B cell (primary cell): Measurements from ENCODE around the gene NDUFA9. TPM values are rescaled to one million over a fixed set of nuclear protein-coding genes. Genes with fewer than 3 reads are reported as not detected.

Experiments used
- ATAC-seq: fragments of 200-7000 bp; cut with Tn5 transposase; one replicate; pipeline ENCODE4 v1.10.0; 2021; ENCODE audit warnings: low read depth, mild to moderate bottlenecking, moderate number of reproducible peaks, moderate library complexity
- CTCF ChIA-PET: fragments of 350-600 bp; sonication (Branson Sonifier 250); formaldehyde crosslinking; loops from one replicate; lab custom pipeline; 2021; ENCODE audit warnings: antibody characterized with exemption, inconsistent platforms; lab: Charles Lee
- POLR2A ChIA-PET: fragments of 350-600 bp; sonication (Branson Sonifier 250); formaldehyde crosslinking; loops from one replicate; lab custom pipeline; 2021; ENCODE audit warnings: antibody characterized with exemption; lab: Charles Lee
- DNase-seq: peaks from one replicate; pipeline ENCODE4 v3.0.0; 2013
- H2AFZ ChIP-seq: 2 replicates; pipeline ENCODE4 v1.6.1; 2012; ENCODE audit warnings: mild to moderate bottlenecking, low read depth, low read length; ENCODE audit not compliant: insufficient read depth, poor library complexity, severe bottlenecking
- H3K27ac ChIP-seq, 2 donors: 1 replicate in 1 of 2; 2 replicates in 1 of 2; pipeline ENCODE4 v1.5.1; 2012 to 2013; ENCODE audit warnings: low read length in 2 of 2, mild to moderate bottlenecking in 2 of 2, moderate library complexity in 1 of 2
- H3K27me3 ChIP-seq, 4 experiments: fragments of 200-600 bp in 1 of 4; sonication (generic) in 1 of 4; replicated peaks in 1 of 4; 1 replicate in 2 of 4; 2 replicates in 2 of 4; pipeline versions ENCODE4 v1.6.1 to v1.7.0; 2013 to 2016; ENCODE audit warnings: low read length in 3 of 4, mild to moderate bottlenecking in 2 of 4, mixed read lengths in 1 of 4, moderate library complexity in 1 of 4; ENCODE audit not compliant: insufficient read depth in 4 of 4, control insufficient read depth in 3 of 4; ENCODE audit errors: control extremely low read depth in 1 of 4
- H3K36me3 ChIP-seq, 2 experiments: replicated peaks in 1 of 2; 1 replicate in 1 of 2; 2 replicates in 1 of 2; pipeline versions ENCODE4 v1.6.1 to v1.7.1; 2013; ENCODE audit warnings: low read length in 1 of 2; ENCODE audit not compliant: insufficient read depth in 2 of 2, control insufficient read depth in 1 of 2; ENCODE audit errors: control extremely low read depth in 1 of 2, extremely low read depth in 1 of 2
- H3K4me1 ChIP-seq, 2 donors: fragments of 200-600 bp in 1 of 2; sonication (generic) in 1 of 2; 1 replicate in 1 of 2; 2 replicates in 1 of 2; pipeline versions ENCODE4 v1.5.1 to v1.6.1; 2013 to 2017; ENCODE audit warnings: low read length in 2 of 2; ENCODE audit not compliant: control insufficient read depth in 2 of 2, insufficient read depth in 2 of 2
- H3K4me2 ChIP-seq: replicated peaks from 2 replicates; pipeline ENCODE3; 2012; ENCODE audit warnings: mild to moderate bottlenecking, low read depth, low read length; ENCODE audit not compliant: poor library complexity, severe bottlenecking
- H3K4me3 ChIP-seq, 5 experiments: fragments of 200-600 bp in 1 of 5; sonication (generic) in 1 of 5; 1 replicate in 3 of 5; 2 replicates in 2 of 5; pipeline versions ENCODE4 v1.5.1 to v1.7.0; 2011 to 2016; ENCODE audit warnings: low read length in 4 of 5, mild to moderate bottlenecking in 4 of 5, low read depth in 2 of 5, control low read depth in 1 of 5, moderate library complexity in 1 of 5; ENCODE audit not compliant: insufficient read depth in 1 of 5; ENCODE audit errors: control extremely low read depth in 1 of 5, extremely low read depth in 1 of 5
- H3K79me2 ChIP-seq: fragments of 200-600 bp; sonication (generic); one replicate; pipeline ENCODE4 v1.6.0; 2016; ENCODE audit warnings: low read length; ENCODE audit not compliant: control insufficient read depth, insufficient read depth
- H3K9ac ChIP-seq: fragments of 200-600 bp; sonication (generic); 2 replicates; pipeline ENCODE4 v1.6.1; 2017; ENCODE audit warnings: mild to moderate bottlenecking, low read length, moderate library complexity
- H3K9me3 ChIP-seq, 3 donors: one replicate each; pipeline versions ENCODE4 v1.6.1 to v1.7.1; 2013; ENCODE audit warnings: low read length in 2 of 3; ENCODE audit not compliant: control insufficient read depth in 2 of 3, insufficient read depth in 1 of 3; ENCODE audit errors: control extremely low read depth in 1 of 3
- H4K20me1 ChIP-seq: 2 replicates; pipeline ENCODE4 v1.6.0; 2012; ENCODE audit warnings: mild to moderate bottlenecking, low read length; ENCODE audit not compliant: insufficient read depth, control insufficient read depth, poor library complexity, severe bottlenecking
- H3K27ac Mint-ChIP-seq: one replicate; pipeline ENCODE4 v1.8.0; 2021; ENCODE audit warnings: mixed read lengths
- H3K27me3 Mint-ChIP-seq: one replicate; pipeline ENCODE4 v1.8.0; 2021; ENCODE audit warnings: mixed read lengths
- H3K4me1 Mint-ChIP-seq: one replicate; pipeline ENCODE4 v1.8.0; 2021; ENCODE audit warnings: mixed read lengths
- H3K4me3 Mint-ChIP-seq: one replicate; pipeline ENCODE4 v1.8.0; 2021; ENCODE audit warnings: mixed read lengths
- H3K9me3 Mint-ChIP-seq: one replicate; pipeline ENCODE4 v1.8.0; 2022; ENCODE audit warnings: mixed read lengths; ENCODE audit not compliant: insufficient read depth
- CTCF ChIP-seq: fragments of 200-600 bp; IDR thresholded peaks from one replicate; pipeline ENCODE4 v1.8.0; 2022; ENCODE audit warnings: antibody characterized with exemption, mild to moderate bottlenecking
- EZH2 ChIP-seq: IDR thresholded peaks from 2 replicates; pipeline ENCODE4 v1.6.1; 2012; ENCODE audit warnings: borderline replicate concordance, low read depth, mild to moderate bottlenecking, moderate library complexity, low read length; ENCODE audit not compliant: insufficient read depth, poor library complexity, severe bottlenecking
- WGBS: methylation state at CpG from one replicate; pipeline ENCODE4 v1.1.5; 2013; ENCODE audit warnings: missing lambda C conversion rate; ENCODE audit not compliant: insufficient coverage; 5-methylcytosine and 5-hydroxymethylcytosine counted together
- intact Hi-C: fragments of 100-400 bp; cut with micrococcal nuclease; formaldehyde crosslinking; loops from one replicate; pipeline ENCODE4 v1.10.0; 2022
- polyA plus RNA-seq: library from polyadenylated mRNA; depleted of rRNA; stranded (reverse); fragments of >200 nt; gene quantifications from 2 replicates; pipeline ENCODE4 v1.2.3, GENCODE V29; 2012
- total RNA-seq, 2 donors: library from RNA; stranded (reverse); fragments of 120-200 nt in 1 of 2; gene quantifications; 1 replicate in 1 of 2; 2 replicates in 1 of 2; pipeline versions ENCODE4 v1.2.3 to v1.2.4, GENCODE V29; 2013 to 2022

The NDUFA9 gene
- total and polyA plus RNA-seq, 2 donors (not counting 1 experiment from before 2014, with no cell fraction given), result 30.1 to 73.3 TPM

DNA sequence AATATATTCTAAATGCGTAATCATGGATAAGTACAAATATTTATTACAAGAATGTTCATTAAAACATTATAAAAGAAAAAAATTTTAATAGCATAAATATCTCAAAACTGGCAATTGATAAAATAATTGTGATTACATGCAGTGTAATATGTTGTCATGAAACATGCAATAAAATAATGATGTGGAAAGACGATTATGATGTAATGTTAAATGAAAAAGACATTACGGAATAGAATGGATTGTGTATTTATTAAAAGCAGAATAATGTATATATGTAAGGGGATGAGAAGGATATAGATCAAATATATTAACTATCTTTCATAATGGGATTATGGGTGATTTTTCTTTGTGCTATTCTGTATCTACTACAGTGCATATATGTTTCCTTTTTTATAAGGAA lies 32.8 kb downstream of the NDUFA9 start:
- Histone ChIP-seq H3K36me3 (peaks cover 0 to 40% of the 10 kb centered on the region in 2 experiments), H3K27ac (no peak overlapping the region), H3K4me2 (no peak overlapping the region), H3K4me3 (no peak overlapping the region), H3K9me3 (no peaks in the 10 kb centered on the region), H3K9ac (no peak overlapping the region), H3K27me3 (no peaks in the 10 kb centered on the region), H3K79me2 (no peaks in the 10 kb centered on the region), H2AFZ (no peak overlapping the region), H3K4me1 (no peaks in the 10 kb centered on the region), H4K20me1 (no peaks in the 10 kb centered on the region)
- no CpG with 5 or more reads among the region's 3 CpGs for WGBS
- intact Hi-C loops, result no loop called here
- Mint-ChIP-seq H3K27me3 (no peaks in the 10 kb centered on the region), H3K9me3 (no peaks in the 10 kb centered on the region), H3K4me3 (no peak overlapping the region), H3K27ac (no peak overlapping the region), H3K4me1 (no peaks in the 10 kb centered on the region)
- ATAC-seq, result no peak
- TF ChIP-seq EZH2, result no peak
- TF ChIP-seq CTCF, result no peak
- ChIA-PET CTCF (no interaction called here), POLR2A (no interaction called here)
- no peak for DNase-seq

DNA sequence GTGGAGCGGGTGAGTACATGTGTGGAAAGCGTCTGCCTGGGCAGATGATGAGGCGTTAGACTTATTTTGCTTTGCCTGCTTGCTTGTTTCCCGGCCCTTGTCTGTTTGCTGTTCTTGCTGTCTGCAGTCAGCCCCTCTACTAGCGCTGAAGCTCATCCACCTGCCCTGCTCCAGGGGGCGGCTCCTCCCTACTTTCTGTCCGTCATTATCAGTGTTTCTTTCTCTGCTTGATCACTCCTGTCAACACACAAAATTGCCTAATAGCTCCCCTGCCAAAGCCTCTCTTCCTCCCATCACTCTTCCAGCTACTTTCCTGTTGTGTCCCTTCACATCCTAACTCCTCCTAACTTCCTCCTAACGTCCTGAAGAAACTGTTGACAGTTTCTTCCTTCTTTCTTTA lies 36.4 kb downstream of the NDUFA9 start:
- H3K36me3 ChIP-seq, result peaks cover 2 to 61% of the 10 kb centered on the region in 2 experiments
- no peaks in the 10 kb centered on the region for H3K9me3 Mint-ChIP-seq
- H3K27ac ChIP-seq, result no peak overlapping the region
- ATAC-seq (no peak), DNase-seq (no peak)
- ChIA-PET POLR2A (no interaction called here), CTCF (no interaction called here)
- no peak overlapping the region for H3K9ac ChIP-seq
- 95% methylated on average over 8 of the region's 8 CpGs for WGBS
- no peak overlapping the region for H3K4me3 Mint-ChIP-seq
- H3K4me3 ChIP-seq, result no peak overlapping the region
- no peaks in the 10 kb centered on the region for H3K4me1 Mint-ChIP-seq
- TF ChIP-seq CTCF, result no peak
- no peak for TF ChIP-seq EZH2
- no peaks in the 10 kb centered on the region for H3K4me1 ChIP-seq
- intact Hi-C loops, result no loop called here
- H3K27me3 Mint-ChIP-seq, result no peaks in the 10 kb centered on the region
- no peak overlapping the region for H3K4me2 ChIP-seq
- no peaks in the 10 kb centered on the region for H4K20me1 ChIP-seq
- no peaks in the 10 kb centered on the region for H3K9me3 ChIP-seq
- no peaks in the 10 kb centered on the region for H3K27me3 ChIP-seq
- H3K27ac Mint-ChIP-seq, result no peak overlapping the region
- H2AFZ ChIP-seq, result no peak overlapping the region
- no peaks in the 10 kb centered on the region for H3K79me2 ChIP-seq
